ENCODE measurements around the gene RYR3. TPM values are rescaled to one million over a fixed set of nuclear protein-coding genes. Genes with fewer than 3 reads are reported as not detected.

RYR3 gene
- total and polyA plus RNA-seq, 2 donors = 1.4 to 10.4 TPM

- WGBS = 90% methylated on average over 2 of the region's 2 CpGs
- no peak for DNase-seq (ENCODE audit: low read depth in 6 of 9, low spot score in 9 of 9)
- Histone ChIP-seq H3K4me1 (ENCODE audit: control insufficient read depth in 2 of 2, insufficient read depth in 2 of 2, low read length in 2 of 2) (no peaks in the 10 kb centered on the region), H3K36me3 (ENCODE audit: control insufficient read depth in 2 of 2, insufficient read depth in 2 of 2, low read length in 1 of 2) (no peaks in the 10 kb centered on the region), H3K27ac (ENCODE audit: low read depth in 1 of 2, low read length in 1 of 2) (no peak overlapping the region), H3K4me3 (ENCODE audit: low read length in 2 of 2) (no peak overlapping the region), H3K27me3 (ENCODE audit: control insufficient read depth in 2 of 2, insufficient read depth in 1 of 2, low read length in 1 of 2) (no peaks in the 10 kb centered on the region), H3K9me3 (ENCODE audit: control insufficient read depth in 2 of 2, insufficient read depth in 1 of 2, low read length in 1 of 2) (no peaks in the 10 kb centered on the region)
Observed at GRCh38 chr15:33476908-33477307, 166.1 kb downstream of the RYR3 start.

DNA sequence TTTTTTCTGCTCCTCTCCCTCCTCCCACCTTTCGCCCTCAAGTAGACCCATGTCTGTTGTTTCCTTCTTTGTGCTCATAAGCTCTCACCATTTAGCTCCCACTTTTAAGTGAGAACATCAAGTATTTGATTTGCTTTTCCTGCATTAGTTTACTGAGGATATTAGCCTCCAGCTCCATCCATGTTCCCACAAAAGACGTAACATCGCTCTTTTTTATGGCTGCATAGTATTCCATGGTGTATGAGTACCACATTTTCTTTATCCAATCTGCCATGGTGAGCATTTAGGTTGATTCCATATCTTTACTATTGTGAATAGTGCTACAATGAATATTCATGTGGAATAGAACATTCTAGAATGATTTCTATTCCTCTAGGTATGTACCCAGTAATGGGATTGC is 178.6 kb downstream of the RYR3 start:
- Histone ChIP-seq H3K27ac (ENCODE audit: low read depth in 1 of 2, low read length in 1 of 2) (no peak overlapping the region), H3K4me1 (ENCODE audit: control insufficient read depth in 2 of 2, insufficient read depth in 2 of 2, low read length in 2 of 2) (no peaks in the 10 kb centered on the region), H3K36me3 (ENCODE audit: control insufficient read depth in 2 of 2, insufficient read depth in 2 of 2, low read length in 1 of 2) (no peaks in the 10 kb centered on the region), H3K27me3 (ENCODE audit: control insufficient read depth in 2 of 2, insufficient read depth in 1 of 2, low read length in 1 of 2) (no peaks in the 10 kb centered on the region), H3K4me3 (ENCODE audit: low read length in 2 of 2) (no peak overlapping the region), H3K9me3 (ENCODE audit: control insufficient read depth in 2 of 2, insufficient read depth in 1 of 2, low read length in 1 of 2) (no peaks in the 10 kb centered on the region)
- no peak for DNase-seq (ENCODE audit: low read depth in 6 of 9, low spot score in 9 of 9)
- 97% methylated on average over 3 of the region's 3 CpGs for WGBS

DNA sequence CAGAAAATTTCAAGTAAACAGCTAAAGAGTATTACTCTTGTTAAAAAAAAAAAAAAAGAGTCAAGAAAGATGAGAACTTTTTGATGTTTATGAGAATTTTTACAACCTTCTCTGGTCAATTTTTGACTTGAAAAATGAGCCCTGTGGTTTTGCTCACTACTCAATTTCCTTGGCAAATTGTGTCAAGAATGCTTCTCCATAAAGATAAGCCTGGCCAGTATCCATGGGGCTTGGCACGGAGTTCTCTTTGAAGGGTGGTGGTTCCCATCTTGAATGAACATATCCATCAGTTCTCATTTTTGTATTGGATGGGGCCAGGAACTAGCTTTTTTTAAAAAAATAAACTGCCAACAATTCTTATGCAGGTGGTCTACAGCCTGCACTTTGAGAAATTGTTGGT is 179.9 kb downstream of the RYR3 start:
- DNase-seq (ENCODE audit: low read depth in 6 of 9, low spot score in 9 of 9) = no peak

GRCh38 chr15:33492434-33493052 is 181.8 kb downstream of the RYR3 start:
- Histone ChIP-seq H3K27me3 (ENCODE audit: control insufficient read depth in 2 of 2, insufficient read depth in 1 of 2, low read length in 1 of 2) (no peaks in the 10 kb centered on the region), H3K4me1 (ENCODE audit: control insufficient read depth in 2 of 2, insufficient read depth in 2 of 2, low read length in 2 of 2) (no peaks in the 10 kb centered on the region)
- 82% methylated on average over 6 of the region's 6 CpGs for WGBS

More for the DNA sequence above, 179.9 kb downstream of the RYR3 start:
- H3K4me1 ChIP-seq (ENCODE audit: control insufficient read depth in 2 of 2, insufficient read depth in 2 of 2, low read length in 2 of 2) = no peaks in the 10 kb centered on the region
- no peak overlapping the region for H3K4me3 ChIP-seq (ENCODE audit: low read length in 2 of 2)
- no peak overlapping the region for H3K27ac ChIP-seq (ENCODE audit: low read depth in 1 of 2, low read length in 1 of 2)
- no peaks in the 10 kb centered on the region for H3K27me3 ChIP-seq (ENCODE audit: control insufficient read depth in 2 of 2, insufficient read depth in 1 of 2, low read length in 1 of 2)
- 88% methylated on average over 1 of the region's 1 CpG for WGBS
- H3K9me3 ChIP-seq (ENCODE audit: control insufficient read depth in 2 of 2, insufficient read depth in 1 of 2, low read length in 1 of 2) = no peaks in the 10 kb centered on the region
- no peaks in the 10 kb centered on the region for H3K36me3 ChIP-seq (ENCODE audit: control insufficient read depth in 2 of 2, insufficient read depth in 2 of 2, low read length in 1 of 2)

GRCh38 chr15:33494306-33494705 is 183.5 kb downstream of the RYR3 start:
- DNase-seq (ENCODE audit: low read depth in 6 of 9, low spot score in 9 of 9) = no peak
- H3K27me3 ChIP-seq (ENCODE audit: control insufficient read depth in 2 of 2, insufficient read depth in 1 of 2, low read length in 1 of 2) = no peaks in the 10 kb centered on the region
- H3K9me3 ChIP-seq (ENCODE audit: control insufficient read depth in 2 of 2, insufficient read depth in 1 of 2, low read length in 1 of 2) = no peaks in the 10 kb centered on the region
- no peak overlapping the region for H3K27ac ChIP-seq (ENCODE audit: low read depth in 1 of 2, low read length in 1 of 2)
- no peaks in the 10 kb centered on the region for H3K36me3 ChIP-seq (ENCODE audit: control insufficient read depth in 2 of 2, insufficient read depth in 2 of 2, low read length in 1 of 2)
- no peaks in the 10 kb centered on the region for H3K4me1 ChIP-seq (ENCODE audit: control insufficient read depth in 2 of 2, insufficient read depth in 2 of 2, low read length in 2 of 2)
- H3K4me3 ChIP-seq (ENCODE audit: low read length in 2 of 2) = no peak overlapping the region

More at GRCh38 chr15:33492434-33493052, 181.8 kb downstream of the RYR3 start:
- no peak for DNase-seq (ENCODE audit: low read depth in 6 of 9, low spot score in 9 of 9)
- H3K36me3 ChIP-seq (ENCODE audit: control insufficient read depth in 2 of 2, insufficient read depth in 2 of 2, low read length in 1 of 2) = no peaks in the 10 kb centered on the region
- H3K9me3 ChIP-seq (ENCODE audit: control insufficient read depth in 2 of 2, insufficient read depth in 1 of 2, low read length in 1 of 2) = no peaks in the 10 kb centered on the region
- no peak overlapping the region for H3K4me3 ChIP-seq (ENCODE audit: low read length in 2 of 2)
- no peak overlapping the region for H3K27ac ChIP-seq (ENCODE audit: low read depth in 1 of 2, low read length in 1 of 2)

- Histone ChIP-seq H3K4me3 (ENCODE audit: low read length in 2 of 2) (no peak overlapping the region), H3K27ac (ENCODE audit: low read depth in 1 of 2, low read length in 1 of 2) (no peak overlapping the region), H3K27me3 (ENCODE audit: control insufficient read depth in 2 of 2, insufficient read depth in 1 of 2, low read length in 1 of 2) (no peaks in the 10 kb centered on the region), H3K36me3 (ENCODE audit: control insufficient read depth in 2 of 2, insufficient read depth in 2 of 2, low read length in 1 of 2) (no peaks in the 10 kb centered on the region), H3K9me3 (ENCODE audit: control insufficient read depth in 2 of 2, insufficient read depth in 1 of 2, low read length in 1 of 2) (no peaks in the 10 kb centered on the region), H3K4me1 (ENCODE audit: control insufficient read depth in 2 of 2, insufficient read depth in 2 of 2, low read length in 2 of 2) (no peaks in the 10 kb centered on the region)
- no peak for DNase-seq (ENCODE audit: low read depth in 6 of 9, low spot score in 9 of 9)
- 82% methylated on average over 3 of the region's 3 CpGs for WGBS
Observed at GRCh38 chr15:33500432-33501195, 189.8 kb downstream of the RYR3 start.

GRCh38 chr15:33503681-33504080 is 192.9 kb downstream of the RYR3 start:
- H3K4me3 ChIP-seq (ENCODE audit: low read length in 2 of 2) = no peak overlapping the region
- no peak for DNase-seq (ENCODE audit: low read depth in 6 of 9, low spot score in 9 of 9)
- 33% methylated on average over 5 of the region's 5 CpGs for WGBS
- no peaks in the 10 kb centered on the region for H3K27me3 ChIP-seq (ENCODE audit: control insufficient read depth in 2 of 2, insufficient read depth in 1 of 2, low read length in 1 of 2)
- H3K4me1 ChIP-seq (ENCODE audit: control insufficient read depth in 2 of 2, insufficient read depth in 2 of 2, low read length in 2 of 2) = no peaks in the 10 kb centered on the region
- H3K27ac ChIP-seq (ENCODE audit: low read depth in 1 of 2, low read length in 1 of 2) = no peak overlapping the region
- H3K36me3 ChIP-seq (ENCODE audit: control insufficient read depth in 2 of 2, insufficient read depth in 2 of 2, low read length in 1 of 2) = no peaks in the 10 kb centered on the region
- H3K9me3 ChIP-seq (ENCODE audit: control insufficient read depth in 2 of 2, insufficient read depth in 1 of 2, low read length in 1 of 2) = no peaks in the 10 kb centered on the region

- Histone ChIP-seq H3K9me3 (ENCODE audit: control insufficient read depth in 2 of 2, insufficient read depth in 1 of 2, low read length in 1 of 2) (no peaks in the 10 kb centered on the region), H3K27me3 (ENCODE audit: control insufficient read depth in 2 of 2, insufficient read depth in 1 of 2, low read length in 1 of 2) (no peaks in the 10 kb centered on the region), H3K36me3 (ENCODE audit: control insufficient read depth in 2 of 2, insufficient read depth in 2 of 2, low read length in 1 of 2) (no peaks in the 10 kb centered on the region), H3K27ac (ENCODE audit: low read depth in 1 of 2, low read length in 1 of 2) (no peak overlapping the region), H3K4me1 (ENCODE audit: control insufficient read depth in 2 of 2, insufficient read depth in 2 of 2, low read length in 2 of 2) (no peaks in the 10 kb centered on the region), H3K4me3 (ENCODE audit: low read length in 2 of 2) (no peak overlapping the region)
- no peak for DNase-seq (ENCODE audit: low read depth in 6 of 9, low spot score in 9 of 9)
- 87% methylated on average over 1 of the region's 1 CpG for WGBS
Observed at GRCh38 chr15:33506781-33507296, 196.1 kb downstream of the RYR3 start.

DNA sequence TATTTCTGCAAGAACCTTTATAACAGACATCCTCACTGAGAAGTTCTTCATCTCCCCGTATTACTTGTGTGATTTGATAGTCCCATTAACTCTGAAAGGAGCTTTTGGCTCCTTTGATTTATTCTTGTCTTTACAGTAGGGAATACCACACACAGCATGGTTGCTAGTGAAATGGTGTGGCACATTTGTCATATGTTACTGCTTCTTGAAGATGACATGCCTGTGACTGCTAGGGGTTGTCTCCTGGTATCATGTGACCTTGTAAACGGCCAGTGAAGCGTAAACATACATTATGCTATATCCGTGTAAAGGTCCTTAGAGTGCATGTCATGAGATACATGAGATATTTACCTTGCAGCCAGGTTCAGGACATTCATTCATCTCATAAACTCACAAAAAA is 197.9 kb downstream of the RYR3 start:
- Histone ChIP-seq H3K4me1 (ENCODE audit: control insufficient read depth in 2 of 2, insufficient read depth in 2 of 2, low read length in 2 of 2) (no peaks in the 10 kb centered on the region), H3K9me3 (ENCODE audit: control insufficient read depth in 2 of 2, insufficient read depth in 1 of 2, low read length in 1 of 2) (no peaks in the 10 kb centered on the region), H3K36me3 (ENCODE audit: control insufficient read depth in 2 of 2, insufficient read depth in 2 of 2, low read length in 1 of 2) (no peaks in the 10 kb centered on the region), H3K27ac (ENCODE audit: low read depth in 1 of 2, low read length in 1 of 2) (no peak overlapping the region), H3K27me3 (ENCODE audit: control insufficient read depth in 2 of 2, insufficient read depth in 1 of 2, low read length in 1 of 2) (no peaks in the 10 kb centered on the region), H3K4me3 (ENCODE audit: low read length in 2 of 2) (no peak overlapping the region)
- WGBS = 90% methylated on average over 4 of the region's 4 CpGs
- no peak for DNase-seq (ENCODE audit: low read depth in 6 of 9, low spot score in 9 of 9)
